Neuronal stem cell (in vitro differentiated cells): ENCODE results near the gene FKTN.

Experiments
- DNase-seq: peaks from one replicate; pipeline ENCODE4 v3.0.0-alpha.2; 2013; ENCODE audit warnings: low spot score
- H2AFZ ChIP-seq: one replicate; pipeline ENCODE4 v1.6.1; 2013; ENCODE audit warnings: mild to moderate bottlenecking, low read length, inconsistent platforms
- H2AK5ac ChIP-seq: 2 replicates; pipeline ENCODE4 v1.6.1; 2013; ENCODE audit warnings: low read depth, mild to moderate bottlenecking, inconsistent platforms, low read length, moderate library complexity, mixed read lengths
- H2BK120ac ChIP-seq: 2 replicates; pipeline ENCODE4 v1.6.1; 2013; ENCODE audit warnings: low read depth, mild to moderate bottlenecking, inconsistent platforms, low read length, moderate library complexity, mixed read lengths
- H2BK12ac ChIP-seq: one replicate; pipeline ENCODE4 v1.6.1; 2013; ENCODE audit warnings: low read length, inconsistent platforms
- H2BK15ac ChIP-seq: 2 replicates; pipeline ENCODE4 v1.6.1; 2013; ENCODE audit warnings: mild to moderate bottlenecking, low read length, inconsistent platforms, mixed read lengths
- H2BK5ac ChIP-seq: one replicate; pipeline ENCODE4 v1.6.1; 2013; ENCODE audit warnings: inconsistent platforms, mild to moderate bottlenecking, low read length, moderate library complexity
- H3K14ac ChIP-seq: one replicate; pipeline ENCODE4 v1.6.1; 2013; ENCODE audit warnings: low read length, inconsistent platforms
- H3K18ac ChIP-seq: 2 replicates; pipeline ENCODE4 v1.6.1; 2013; ENCODE audit warnings: low read length, inconsistent platforms
- H3K23ac ChIP-seq: 2 replicates; pipeline ENCODE4 v1.6.1; 2013; ENCODE audit warnings: low read depth, mild to moderate bottlenecking, mixed read lengths, low read length, inconsistent platforms; ENCODE audit not compliant: poor library complexity
- H3K27ac ChIP-seq: replicated peaks from 3 replicates; pipeline ENCODE4 v1.5.1; 2013; ENCODE audit warnings: low read length, inconsistent platforms
- H3K27me3 ChIP-seq, 3 experiments: 2 replicates each; pipeline ENCODE4 v1.6.1; 2013; ENCODE audit warnings: low read length in 3 of 3, mild to moderate bottlenecking in 2 of 3, inconsistent platforms in 1 of 3, low read depth in 1 of 3, mixed read lengths in 1 of 3, moderate library complexity in 1 of 3; ENCODE audit not compliant: control insufficient read depth in 3 of 3, insufficient read depth in 3 of 3
- H3K36me3 ChIP-seq, 2 donors: replicated peaks in 1 of 2; 2 replicates each; pipeline ENCODE4 v1.6.1; 2013; ENCODE audit warnings: low read length in 2 of 2; ENCODE audit not compliant: control insufficient read depth in 2 of 2, insufficient read depth in 2 of 2
- H3K4ac ChIP-seq: 2 replicates; pipeline ENCODE4 v1.6.1; 2013; ENCODE audit warnings: inconsistent platforms, mild to moderate bottlenecking, low read length, moderate library complexity
- H3K4me1 ChIP-seq, 2 donors: 1 replicate in 1 of 2; 2 replicates in 1 of 2; pipeline ENCODE4 v1.6.1; 2013; ENCODE audit warnings: low read length in 2 of 2, low read depth in 1 of 2; ENCODE audit not compliant: control insufficient read depth in 2 of 2, insufficient read depth in 1 of 2
- H3K4me2 ChIP-seq: one replicate; pipeline ENCODE4 v1.6.1; 2013; ENCODE audit warnings: mild to moderate bottlenecking, low read length, inconsistent platforms; ENCODE audit not compliant: insufficient read depth, poor library complexity, severe bottlenecking
- H3K4me3 ChIP-seq, 2 donors: 2 replicates each; pipeline ENCODE4 v1.5.1; 2013; ENCODE audit warnings: low read length in 2 of 2, mild to moderate bottlenecking in 2 of 2, inconsistent platforms in 1 of 2, moderate library complexity in 1 of 2
- H3K79me1 ChIP-seq: one replicate; pipeline ENCODE4 v1.6.1; 2013; ENCODE audit warnings: low read depth, mild to moderate bottlenecking, inconsistent platforms, low read length, moderate library complexity
- H3K9ac ChIP-seq: one replicate; pipeline ENCODE4 v1.6.1; 2013; ENCODE audit warnings: mild to moderate bottlenecking, low read depth, low read length, inconsistent platforms; ENCODE audit not compliant: poor library complexity
- H3K9me3 ChIP-seq, 2 donors: replicated peaks in 1 of 2; 2 replicates each; pipeline versions ENCODE3 to v1.6.1; 2013; ENCODE audit warnings: low read length in 2 of 2, mild to moderate bottlenecking in 2 of 2, inconsistent platforms in 1 of 2, low read depth in 1 of 2, mixed read lengths in 1 of 2, moderate library complexity in 1 of 2; ENCODE audit not compliant: control insufficient read depth in 2 of 2, insufficient read depth in 1 of 2
- H4K8ac ChIP-seq: one replicate; pipeline ENCODE4 v1.6.1; 2013; ENCODE audit warnings: low read depth, mild to moderate bottlenecking, inconsistent platforms, low read length, moderate library complexity
- H4K91ac ChIP-seq: one replicate; pipeline ENCODE4 v1.6.1; 2013; ENCODE audit warnings: low read length, low read depth, mild to moderate bottlenecking, inconsistent platforms; ENCODE audit not compliant: poor library complexity
- WGBS, 2 donors: extraction: QIAGEN DNeasy Blood & Tissue Kit; methylation state at CpG; one replicate each; pipeline ENCODE4 v1.1.7; 2013; ENCODE audit warnings: missing lambda C conversion rate in 2 of 2, mixed read lengths in 1 of 2; ENCODE audit not compliant: insufficient read length in 2 of 2, insufficient replicate concordance in 1 of 2; ENCODE audit errors: extremely low coverage in 2 of 2; 5-methylcytosine and 5-hydroxymethylcytosine counted together

FKTN gene

DNA sequence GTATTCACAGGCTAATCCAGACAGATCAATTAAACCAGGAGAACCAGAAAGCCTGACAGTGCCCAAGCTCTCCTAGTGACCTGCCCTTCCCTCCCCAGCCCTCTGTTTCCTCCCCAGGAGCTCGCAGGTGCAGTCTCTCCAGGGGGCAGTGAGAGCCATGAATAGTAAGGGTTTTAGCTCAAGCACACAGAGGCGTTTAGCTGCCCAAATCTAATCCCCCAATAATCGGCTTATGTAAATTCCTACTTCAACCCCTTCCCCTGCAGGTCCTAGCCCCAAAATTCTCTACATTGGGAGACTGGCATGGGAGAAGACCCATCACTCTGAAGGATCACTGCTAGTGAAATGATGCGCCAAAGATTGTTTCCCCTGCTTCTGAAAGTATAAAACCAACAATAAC is 93.9 kb downstream of the FKTN start:
- Histone ChIP-seq H2BK120ac (no peak overlapping the region), H4K91ac (no peak overlapping the region), H4K8ac (no peak overlapping the region), H3K4me1 (peaks cover 6 to 21% of the 10 kb centered on the region in 2 donors), H2AFZ (no peak overlapping the region), H3K23ac (no peak overlapping the region), H3K18ac (no peak overlapping the region), H2BK15ac (no peak overlapping the region), H3K9ac (no peak overlapping the region), H2AK5ac (no peak overlapping the region), H3K36me3 (no peaks in the 10 kb centered on the region), H3K14ac (no peak overlapping the region), H3K4ac (no peak overlapping the region), H3K79me1 (no peaks in the 10 kb centered on the region), H3K27me3 (peaks cover 0 to 12% (median 6%) of the 10 kb centered on the region in 3 experiments), H2BK12ac (no peak overlapping the region), H3K4me3 (no peak overlapping the region), H3K27ac (no peak overlapping the region), H3K9me3 (no peaks in the 10 kb centered on the region), H2BK5ac (no peak overlapping the region), H3K4me2 (no peak overlapping the region)
- no CpG with 5 or more reads among the region's 4 CpGs for WGBS, 2 donors
- DNase-seq, result peak; percentile 51

DNA sequence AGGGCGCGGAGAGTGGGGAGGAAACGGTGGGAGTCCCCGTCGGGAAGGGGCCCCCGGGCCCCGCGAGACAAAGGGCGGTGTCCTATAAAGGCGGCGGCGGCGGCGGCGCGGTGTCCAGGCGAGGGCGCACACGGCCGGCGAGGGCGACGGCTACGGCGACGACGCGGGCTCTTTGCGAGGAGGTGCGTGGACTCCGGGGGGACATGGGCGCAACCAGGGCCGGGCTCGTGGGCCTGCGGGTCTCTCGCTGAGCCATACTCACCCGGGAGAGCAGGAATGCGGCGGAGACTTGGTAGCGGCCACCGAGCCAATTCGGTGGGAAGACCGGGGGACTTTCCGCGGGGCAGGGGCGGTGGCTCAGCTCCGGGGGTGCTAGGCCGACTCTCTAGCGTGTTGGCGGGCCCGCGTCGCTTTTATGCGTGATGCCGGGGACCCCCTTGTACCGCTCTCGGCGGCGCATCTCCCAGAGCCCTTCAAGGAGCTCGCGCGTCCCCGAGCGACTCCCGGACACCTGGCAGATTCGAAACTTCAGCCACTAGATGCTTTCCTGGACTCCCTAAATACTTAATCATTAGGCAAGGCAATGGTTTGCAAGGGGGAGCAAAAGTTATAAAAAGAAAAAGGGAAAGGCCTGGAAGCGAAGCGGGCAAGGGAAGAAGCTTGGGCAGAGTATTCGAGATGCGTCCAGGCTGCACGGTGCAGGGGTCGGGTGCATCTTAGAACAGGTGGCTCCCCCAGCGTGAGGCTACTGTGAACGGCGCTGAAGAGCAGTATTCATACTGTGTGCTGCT is 98.4 kb downstream of the FKTN start:
- H3K14ac ChIP-seq, result peak overlapping the region; percentile 51
- H4K8ac ChIP-seq, result no peak overlapping the region
- peak overlapping the region; percentile 100 for H2AFZ ChIP-seq
- no peaks in the 10 kb centered on the region for H3K9me3 ChIP-seq
- peak overlapping the region; percentile 25 for H2AK5ac ChIP-seq
- no peaks in the 10 kb centered on the region for H3K79me1 ChIP-seq
- peak overlapping the region; percentile 61 for H2BK15ac ChIP-seq
- H3K18ac ChIP-seq, result peak overlapping the region; percentile 98
- H3K4me2 ChIP-seq, result peak overlapping the region; percentile 82
- peak overlapping the region; percentile 79 for H3K9ac ChIP-seq
- no peak overlapping the region for H2BK5ac ChIP-seq
- H3K27me3 ChIP-seq, result peaks cover 0 to 19% (median 11%) of the 10 kb centered on the region in 3 experiments
- H3K36me3 ChIP-seq, result no peaks in the 10 kb centered on the region
- peaks cover 10 to 13% of the 10 kb centered on the region in 2 donors for H3K4me1 ChIP-seq
- no peak for DNase-seq
- H4K91ac ChIP-seq, result no peak overlapping the region
- H3K4ac ChIP-seq, result no peak overlapping the region
- H2BK120ac ChIP-seq, result no peak overlapping the region
- no peak overlapping the region for H3K27ac ChIP-seq
- peak overlapping the region; percentile 82 for H3K23ac ChIP-seq
- WGBS, 2 donors, result no CpG with 5 or more reads among the region's 75 CpGs
- peak overlapping the region; percentile 62 to 75 for H3K4me3 ChIP-seq
- peak overlapping the region; percentile 35 for H2BK12ac ChIP-seq

DNA sequence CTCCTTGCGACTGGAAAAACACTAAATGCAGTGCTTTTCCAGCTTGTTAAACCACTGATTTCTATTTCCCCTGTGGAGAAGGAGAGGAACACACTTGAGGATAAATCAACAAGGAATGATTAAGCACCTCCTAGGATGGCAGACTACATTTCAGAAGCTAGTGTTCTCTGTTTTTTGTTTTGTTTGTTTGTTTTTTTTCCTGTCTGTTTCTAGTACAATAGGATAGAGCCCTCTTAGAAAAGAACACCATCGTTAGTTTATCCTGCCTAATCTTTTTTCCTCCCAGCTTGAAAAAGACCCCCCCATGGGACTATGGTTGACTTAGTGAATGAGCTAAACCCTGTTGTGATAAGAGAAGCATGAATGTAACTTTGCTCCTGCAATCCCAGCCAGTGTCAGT is 100.4 kb downstream of the FKTN start:
- Histone ChIP-seq H2BK12ac (no peak overlapping the region), H3K18ac (no peak overlapping the region), H3K79me1 (no peaks in the 10 kb centered on the region), H4K91ac (no peak overlapping the region), H3K9me3 (peaks cover 0 to 2% of the 10 kb centered on the region in 2 donors), H2AFZ (no peak overlapping the region), H3K27ac (no peak overlapping the region), H3K14ac (no peak overlapping the region), H3K4ac (no peak overlapping the region), H3K36me3 (peaks cover 0 to 2% of the 10 kb centered on the region in 2 donors), H3K23ac (no peak overlapping the region), H2BK5ac (no peak overlapping the region), H3K9ac (no peak overlapping the region), H2AK5ac (no peak overlapping the region), H3K4me3 (no peak overlapping the region), H3K4me1 (peaks cover 4 to 10% of the 10 kb centered on the region in 2 donors), H2BK15ac (no peak overlapping the region), H3K27me3 (peaks cover 0 to 19% (median 11%) of the 10 kb centered on the region in 3 experiments), H2BK120ac (no peak overlapping the region), H3K4me2 (no peak overlapping the region), H4K8ac (no peak overlapping the region)
- DNase-seq, result no peak
- WGBS, 2 donors, result no CpG with 5 or more reads among the region's 2 CpGs

DNA sequence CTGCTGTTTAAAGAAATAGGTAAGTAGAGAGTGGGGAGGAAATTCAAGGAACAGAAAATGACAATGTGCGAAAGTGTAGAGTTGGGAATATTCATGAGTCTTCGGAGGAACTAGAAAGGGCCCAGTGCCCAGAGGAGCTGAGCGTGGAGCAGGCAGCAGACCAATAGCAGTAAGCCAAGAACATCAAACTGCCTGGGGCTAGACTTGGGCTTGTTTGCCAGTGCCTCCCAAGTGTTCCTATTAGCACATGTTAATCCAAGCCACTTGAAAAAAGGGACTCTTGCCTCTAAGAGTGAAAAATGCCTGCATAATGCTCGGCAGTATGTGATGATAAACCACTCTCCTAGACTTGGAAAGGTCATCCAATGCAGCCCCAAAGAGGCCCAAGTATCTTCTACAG is 103.1 kb downstream of the FKTN start:
- H3K4ac ChIP-seq, result no peak overlapping the region
- H3K27me3 ChIP-seq, result peaks cover 0 to 12% (median 8%) of the 10 kb centered on the region in 3 experiments
- no peak overlapping the region for H2BK12ac ChIP-seq
- H3K36me3 ChIP-seq, result peaks cover 0 to 2% of the 10 kb centered on the region in 2 donors
- no peak overlapping the region for H4K91ac ChIP-seq
- H3K9me3 ChIP-seq, result peaks cover 0 to 2% of the 10 kb centered on the region in 2 donors
- peaks cover 2 to 8% of the 10 kb centered on the region in 2 donors for H3K4me1 ChIP-seq
- H3K4me3 ChIP-seq, result no peak overlapping the region
- H3K23ac ChIP-seq, result no peak overlapping the region
- no peak overlapping the region for H2BK5ac ChIP-seq
- no peak overlapping the region for H4K8ac ChIP-seq
- no peak overlapping the region for H3K4me2 ChIP-seq
- no peaks in the 10 kb centered on the region for H3K79me1 ChIP-seq
- no peak overlapping the region for H2AFZ ChIP-seq
- DNase-seq, result no peak
- H2BK15ac ChIP-seq, result no peak overlapping the region
- no peak overlapping the region for H3K9ac ChIP-seq
- no peak overlapping the region for H2AK5ac ChIP-seq
- H3K18ac ChIP-seq, result no peak overlapping the region
- WGBS, 2 donors, result no CpG with 5 or more reads among the region's 4 CpGs
- no peak overlapping the region for H3K27ac ChIP-seq
- no peak overlapping the region for H3K14ac ChIP-seq
- no peak overlapping the region for H2BK120ac ChIP-seq
